Measurements from ENCODE around the gene ARF6. TPM values are rescaled to one million over a fixed set of nuclear protein-coding genes. Genes with fewer than 3 reads are reported as not detected.
A peak's percentile ranks its signal among the peaks of the same experiment; 100 is the strongest.

Gene ARF6
- total RNA-seq, 1 experiment from 2014 or later, result 86.4 TPM

DNA sequence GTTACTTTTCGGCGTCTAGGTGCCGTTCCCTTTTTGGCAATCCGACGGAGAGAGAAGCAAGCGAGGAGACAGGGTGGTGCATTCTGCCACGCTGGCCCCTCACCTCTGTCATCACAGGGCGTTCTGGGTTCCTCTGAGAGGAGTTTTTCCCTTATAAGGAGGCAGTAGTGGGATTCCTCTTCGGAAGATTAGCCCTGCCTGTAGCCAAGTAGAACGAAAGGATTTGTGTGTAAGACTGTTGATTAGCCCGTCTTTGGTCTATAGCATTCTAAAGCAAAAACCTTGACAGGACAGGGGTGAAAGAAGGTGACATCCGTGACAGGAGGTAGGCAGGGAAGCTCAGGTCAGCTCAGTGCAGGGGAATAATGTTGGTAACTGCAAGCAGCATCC, 31.2 kb upstream of the ARF6 start:
- H3K27me3 ChIP-seq (ENCODE audit: low read length), result no peaks in the 10 kb centered on the region
- no peaks in the 10 kb centered on the region for H3K9me2 ChIP-seq (replicated peaks; ENCODE audit: low read length)
- BruUV-seq (replicated peaks), result no TSS peak
- H3K9me3 ChIP-seq (ENCODE audit: low read length), result no peaks in the 10 kb centered on the region
- DNase-seq, result peak; percentile 68
- H2AFZ ChIP-seq (ENCODE audit: low read length), result peak overlapping the region; percentile 91
- H3K4me1 ChIP-seq (ENCODE audit: insufficient read depth, low read length), result peaks cover 20% of the 10 kb centered on the region
- H4K20me1 ChIP-seq (ENCODE audit: low read length), result no peaks in the 10 kb centered on the region
- ChIA-PET CTCF (interaction anchor here (0.5 to 3.1 kb wide), 22 partner anchors 8 to 1060 kb away, joined by 3 to 45 read pairs (median 6); partner anchors contain the start of genes DNAAF2 and NEMF), POLR2A (ENCODE audit: unreplicated experiment) (interaction anchor here (0.5 to 1.7 kb wide), 5 partner anchors 10 to 248 kb away, joined by 3 to 6 read pairs (median 5); no protein-coding TSS in a partner anchor)
- peak; percentile 21 for ATAC-seq
- intact Hi-C loops (cut with micrococcal nuclease), result loop anchor here (1.0 to 5.0 kb wide), 8 partner anchors 8 to 451 kb away; partner anchors contain the start of genes DMAC2L, L2HGDH and SOS2
- H3F3A ChIP-seq (ENCODE audit: low read length, unreplicated experiment), result peaks cover 3% of the 10 kb centered on the region
- H3K79me2 ChIP-seq (ENCODE audit: low read length), result peaks cover 4% of the 10 kb centered on the region; the same call in 1 of the 2 replicates
- peak overlapping the region; percentile 66 for H3K27ac ChIP-seq (ENCODE audit: low read length)
- TF ChIP-seq CTCF (conservative IDR thresholded peaks at IDR 0.05; ENCODE audit: low read depth, low read length) (no peak), EZH2phosphoT487 (IDR thresholded peaks at IDR 0.05; ENCODE audit: borderline replicate concordance, low read length) (no peak), EZH2 (IDR thresholded peaks at IDR 0.05; ENCODE audit: low read length, unreplicated experiment) (no peak)
- H3K4me2 ChIP-seq (ENCODE audit: low read length), result peak overlapping the region; percentile 80
- H3K36me3 ChIP-seq (ENCODE audit: low read depth, low read length), result no peaks in the 10 kb centered on the region; the same call in 1 of the 2 replicates
- peak overlapping the region; percentile 76 for H3K9ac ChIP-seq (ENCODE audit: low read length)
- H3K4me3 ChIP-seq (ENCODE audit: low read length), result peak overlapping the region; percentile 73

DNA sequence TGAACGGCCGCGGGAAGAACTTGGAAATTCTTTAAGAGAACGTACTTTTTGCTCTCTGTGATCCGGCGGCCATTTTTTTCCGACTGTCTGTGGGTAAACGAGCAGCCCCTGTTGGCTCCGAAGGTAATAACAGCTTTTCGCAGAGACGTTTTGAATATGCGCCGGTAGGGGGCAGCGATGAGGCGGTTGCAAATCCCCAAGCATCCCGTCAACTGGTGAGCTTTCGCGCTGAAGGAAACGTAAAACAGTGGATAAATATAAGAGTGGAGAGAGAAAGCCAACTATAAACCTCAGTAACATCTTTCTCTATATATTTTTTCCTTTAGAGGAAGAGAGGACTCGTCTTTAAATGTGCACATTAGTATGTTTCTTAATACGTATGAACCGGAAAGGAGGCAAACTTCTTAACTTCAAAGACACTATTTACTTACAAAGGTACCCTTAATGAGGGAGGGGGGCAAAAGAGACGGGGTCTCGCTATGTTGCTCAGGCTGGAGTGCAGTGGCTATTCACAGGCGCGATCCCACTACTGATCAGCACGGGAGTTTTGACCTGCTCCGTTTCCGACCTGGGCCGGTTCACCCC, 30.7 kb upstream of the ARF6 start:
- Histone ChIP-seq H3K9me2 (replicated peaks; ENCODE audit: low read length) (no peaks in the 10 kb centered on the region), H3F3A (ENCODE audit: low read length, unreplicated experiment) (peaks cover 3% of the 10 kb centered on the region), H3K4me1 (ENCODE audit: insufficient read depth, low read length) (peaks cover 20% of the 10 kb centered on the region), H3K9ac (ENCODE audit: low read length) (peak overlapping the region; percentile 76), H3K79me2 (ENCODE audit: low read length) (peaks cover 4% of the 10 kb centered on the region; the same call in 1 of the 2 replicates), H3K4me2 (ENCODE audit: low read length) (peak overlapping the region; percentile 80), H3K4me3 (ENCODE audit: low read length) (peak overlapping the region; percentile 73), H3K36me3 (ENCODE audit: low read depth, low read length) (no peaks in the 10 kb centered on the region; the same call in 1 of the 2 replicates), H4K20me1 (ENCODE audit: low read length) (no peaks in the 10 kb centered on the region), H3K27me3 (ENCODE audit: low read length) (no peaks in the 10 kb centered on the region), H2AFZ (ENCODE audit: low read length) (peak overlapping the region; percentile 91), H3K27ac (ENCODE audit: low read length) (peak overlapping the region; percentile 66), H3K9me3 (ENCODE audit: low read length) (no peaks in the 10 kb centered on the region)
- ATAC-seq (peak; percentile 21), DNase-seq (peak; percentile 88)
- intact Hi-C loops (cut with micrococcal nuclease), result loop anchor here (1.0 to 5.0 kb wide), 7 partner anchors 46 to 450 kb away; partner anchors contain the start of genes DMAC2L, L2HGDH and SOS2
- ChIA-PET POLR2A (ENCODE audit: unreplicated experiment) (interaction anchor here (0.5 to 1.7 kb wide), 16 partner anchors 10 to 493 kb away, joined by 3 to 9 read pairs (median 5); partner anchors contain the start of gene NEMF), CTCF (interaction anchor here (0.5 to 3.1 kb wide), 28 partner anchors 8 to 815 kb away, joined by 3 to 45 read pairs (median 4); partner anchors contain the start of genes DNAAF2 and NEMF)
- no peak for TF ChIP-seq EZH2 (IDR thresholded peaks at IDR 0.05; ENCODE audit: low read length, unreplicated experiment)
- TF ChIP-seq CTCF (conservative IDR thresholded peaks at IDR 0.05; ENCODE audit: low read depth, low read length), result peak; percentile 100
- TSS peak; percentile 14 for BruUV-seq (replicated peaks)
